Posterior cingulate gyrus (tissue), 11 donors: Measurements from ENCODE around the gene PHKB.
A peak's percentile ranks its signal among the peaks of the same experiment; 100 is the strongest.
"Not testable (repeated sequence)": the region's sequence is repeated elsewhere in the genome, so short reads cannot be mapped to it uniquely, and the experiment has no call there.

ENCODE experiments used
- DNase-seq, 10 donors: peaks; one replicate each; pipeline versions ENCODE4 v3.0.0 to v3.0.0-alpha.2; 2020 to 2021; ENCODE audit warnings: mixed read lengths in 3 of 10
- intact Hi-C: fragments of 100-400 bp; cut with DNase I; formaldehyde crosslinking; loops from one replicate; pipeline ENCODE4 v1.15.1; 2023

The PHKB gene

DNA sequence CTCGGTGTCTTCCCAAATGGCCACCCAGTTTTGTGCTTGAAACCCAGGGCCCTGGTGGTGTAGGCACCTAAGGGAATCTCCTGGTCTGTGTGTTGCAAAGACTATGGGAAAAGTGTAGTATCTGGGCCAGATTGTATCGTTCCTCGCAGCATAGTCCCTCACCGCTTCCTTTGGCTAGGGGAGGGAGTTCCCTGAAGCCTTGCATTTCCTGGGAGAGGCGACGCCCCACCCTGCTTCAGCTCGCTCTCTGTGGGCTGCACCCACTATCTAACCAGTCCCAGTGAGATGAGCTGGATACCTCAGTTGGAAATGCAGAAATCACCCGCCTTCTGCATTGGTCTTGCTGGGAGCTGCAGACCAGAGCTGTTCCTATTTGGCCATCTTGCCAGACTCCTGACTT lies 93.5 kb downstream of the PHKB start:
- DNase-seq, intact Hi-C loops: not testable (repeated sequence)

DNA sequence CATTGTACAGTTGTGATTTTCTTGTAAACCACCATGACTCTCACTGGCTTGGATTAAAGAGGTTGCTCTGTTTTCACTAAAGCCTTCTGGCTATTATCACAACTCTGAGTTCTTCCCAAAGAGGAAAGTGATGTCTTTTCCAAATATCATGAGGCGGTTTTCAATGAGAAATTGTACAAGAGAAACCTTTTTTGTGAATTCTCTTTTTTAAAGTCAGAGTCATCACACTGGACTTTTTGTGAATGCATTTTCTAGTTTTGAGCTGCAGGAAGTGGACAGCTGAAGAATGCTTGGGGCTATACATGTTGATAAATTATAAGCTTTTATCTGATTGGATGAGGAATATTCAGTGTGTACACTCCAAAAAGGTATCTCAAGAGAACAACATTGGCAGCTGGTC lies 100.2 kb downstream of the PHKB start:
- DNase-seq, result no peak
- intact Hi-C loops, result no loop called here

DNA sequence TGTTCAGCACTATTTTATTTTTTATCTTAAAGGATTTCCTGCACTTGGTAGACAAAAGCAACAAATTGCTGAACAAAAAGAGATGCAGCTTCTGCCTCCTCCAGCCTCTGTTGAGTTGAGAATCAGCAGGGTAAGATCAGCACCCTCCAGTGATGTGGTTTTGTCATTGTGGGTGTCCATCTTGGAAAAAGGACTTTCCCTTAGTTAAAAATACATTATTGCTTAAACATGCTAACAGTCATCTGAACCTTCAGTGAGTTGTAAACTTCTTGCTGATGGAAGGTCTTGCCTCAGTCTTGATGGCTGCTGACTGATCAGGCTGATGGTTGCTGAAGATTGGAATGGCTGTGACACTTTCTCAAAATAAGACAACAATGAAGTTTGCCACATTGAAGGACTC lies 101.2 kb downstream of the PHKB start:
- intact Hi-C loops, result no loop called here
- DNase-seq, result no peak

DNA sequence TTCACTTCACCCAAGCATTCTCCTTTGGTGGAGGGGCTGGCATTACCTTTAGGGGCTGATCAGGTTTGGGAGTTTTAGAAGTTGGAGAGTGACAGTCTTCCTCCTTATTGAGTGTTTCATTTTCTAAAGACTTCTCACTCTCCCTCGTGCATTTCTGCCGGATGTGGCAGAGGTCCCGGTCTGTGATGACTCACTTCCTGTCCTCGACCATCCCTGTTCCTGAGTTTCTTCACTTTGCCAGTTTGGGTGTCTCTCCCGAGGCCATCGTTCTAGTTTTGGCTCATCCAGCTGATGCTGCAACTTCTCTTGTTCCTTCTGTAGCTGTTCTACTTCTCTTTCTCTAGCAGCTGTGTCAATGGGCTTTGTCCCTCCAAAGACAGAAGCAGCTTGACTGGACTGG lies 104.3 kb downstream of the PHKB start:
- intact Hi-C loops, result no loop called here
- peak in 4 of 10 donors; percentile 8 to 83 (median 29) for DNase-seq

DNA sequence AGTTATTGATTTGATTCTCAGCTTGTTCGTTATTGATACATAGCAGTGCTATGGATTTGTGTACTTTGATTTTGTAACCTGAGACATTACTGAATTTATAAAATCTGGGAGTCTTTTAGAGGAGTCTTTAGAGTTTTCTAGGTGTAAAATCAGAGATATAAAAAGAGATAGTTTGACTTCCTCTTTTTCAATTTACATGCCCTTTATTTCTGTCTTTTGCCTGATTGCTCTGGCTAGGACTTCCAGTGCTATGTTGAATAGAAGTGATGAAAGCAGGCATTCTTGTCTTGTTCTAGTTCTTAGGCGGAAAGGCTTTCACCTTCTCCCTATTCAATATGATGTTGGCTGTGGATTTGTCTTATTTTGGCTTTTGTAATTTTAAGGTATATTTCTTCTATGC lies 106.2 kb downstream of the PHKB start:
- intact Hi-C loops, result no loop called here
- DNase-seq, result no peak

DNA sequence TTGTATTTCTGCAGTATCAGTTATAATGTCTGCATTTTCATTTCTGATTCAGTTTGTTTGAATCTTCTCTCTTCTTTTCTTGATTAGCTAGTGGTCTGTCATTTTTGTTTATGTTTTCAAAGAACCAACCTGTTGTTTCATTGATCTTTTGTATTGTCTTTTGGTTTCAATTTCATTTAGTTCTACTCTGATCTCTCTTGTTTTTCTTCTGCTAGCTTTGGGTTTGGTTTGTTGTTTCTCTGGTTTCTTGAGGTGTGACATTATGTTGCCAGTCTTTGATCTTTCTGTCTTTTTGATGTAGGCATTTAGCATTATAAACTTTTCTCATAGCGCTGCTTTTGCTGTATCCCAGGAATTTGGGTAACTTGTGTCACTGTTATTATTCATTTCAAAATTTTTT lies 107.2 kb downstream of the PHKB start:
- DNase-seq, result no peak
- intact Hi-C loops, result no loop called here

DNA sequence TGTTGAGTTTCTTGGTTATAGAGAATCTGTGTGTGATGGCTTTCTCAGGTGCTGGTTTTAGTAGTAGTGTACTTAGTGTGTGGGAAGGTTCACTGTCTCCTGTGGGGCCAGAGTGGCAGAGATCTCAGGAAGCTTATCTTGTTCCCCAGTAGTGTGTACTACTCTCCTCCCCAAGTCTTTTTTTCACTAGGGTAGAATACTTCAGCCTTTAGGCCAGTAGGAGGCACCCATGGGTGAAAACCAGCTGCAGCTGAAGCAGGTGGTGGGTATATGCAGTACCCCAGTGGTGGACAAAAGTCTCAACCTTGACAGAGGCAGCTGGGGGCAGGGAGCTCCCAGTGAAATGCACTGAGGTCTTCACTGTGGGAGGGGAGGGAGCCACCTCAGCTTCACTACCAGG lies 109.9 kb downstream of the PHKB start:
- intact Hi-C loops, result no loop called here
- peak in 1 of 10 donors; percentile 37 for DNase-seq

DNA sequence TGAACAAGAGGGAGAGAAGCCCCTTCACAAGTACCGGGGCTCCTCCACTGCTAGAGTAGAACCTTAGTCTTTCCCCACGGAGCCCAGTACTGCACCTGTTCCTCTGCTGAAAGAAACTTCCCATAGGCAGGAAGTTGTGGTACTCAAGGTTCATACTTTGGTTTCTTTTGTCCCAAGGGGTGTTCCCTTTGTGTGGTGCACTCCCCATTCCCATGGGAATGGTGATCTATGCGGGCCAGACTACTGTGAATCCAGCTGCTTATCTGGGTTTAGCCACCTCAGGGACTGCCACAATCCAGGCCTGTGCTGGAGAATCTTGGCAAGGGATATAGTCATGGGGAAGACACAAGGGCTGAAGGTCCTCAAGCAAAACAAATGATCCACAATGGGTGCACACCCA lies 110.6 kb downstream of the PHKB start:
- DNase-seq, result no peak
- intact Hi-C loops, result no loop called here

DNA sequence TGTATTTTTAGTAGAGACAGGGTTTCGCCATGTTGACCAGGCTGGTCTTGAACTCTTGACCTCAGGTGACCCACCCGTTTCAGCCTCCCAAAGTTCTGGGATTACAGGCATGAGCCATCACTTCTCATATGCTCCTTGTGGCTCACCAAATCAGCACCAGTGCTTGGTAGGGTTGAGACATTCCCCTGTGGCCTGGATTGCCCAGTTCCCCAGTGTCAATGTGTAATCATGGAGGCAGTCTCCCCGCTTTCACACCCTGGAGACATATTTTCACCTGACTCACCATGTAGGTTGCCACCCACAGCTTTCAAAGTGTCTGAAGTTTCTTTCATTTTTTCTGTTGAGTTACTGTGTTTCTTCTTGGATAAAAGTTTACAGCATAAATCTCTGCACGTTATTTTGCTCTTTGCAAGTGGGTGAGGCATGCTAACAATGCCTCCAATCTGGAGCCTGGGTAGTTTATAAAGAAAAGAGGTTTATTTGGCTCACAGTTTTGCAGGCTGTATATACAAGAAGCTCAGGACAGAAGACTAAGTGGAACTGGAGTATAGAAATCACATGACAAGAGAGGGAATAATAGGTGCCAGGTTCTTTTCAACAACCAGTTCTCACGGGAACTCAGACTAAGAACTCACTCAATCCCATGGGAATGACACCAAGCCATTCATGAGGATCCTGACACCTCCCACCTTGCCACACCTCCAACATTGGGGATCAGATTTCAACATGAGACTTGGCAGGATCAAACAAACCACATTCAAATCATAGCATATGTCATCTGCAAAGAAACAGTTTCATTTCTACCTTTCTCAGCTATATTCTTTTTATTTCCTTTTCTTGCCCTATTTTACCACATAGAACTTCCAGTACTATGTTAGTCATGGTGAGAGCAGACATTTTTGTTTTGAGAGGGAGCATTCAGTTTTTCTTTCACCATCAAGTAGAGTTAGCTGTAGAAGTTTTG lies 113.2 kb downstream of the PHKB start:
- DNase-seq, result no peak
- intact Hi-C loops, result no loop called here

DNA sequence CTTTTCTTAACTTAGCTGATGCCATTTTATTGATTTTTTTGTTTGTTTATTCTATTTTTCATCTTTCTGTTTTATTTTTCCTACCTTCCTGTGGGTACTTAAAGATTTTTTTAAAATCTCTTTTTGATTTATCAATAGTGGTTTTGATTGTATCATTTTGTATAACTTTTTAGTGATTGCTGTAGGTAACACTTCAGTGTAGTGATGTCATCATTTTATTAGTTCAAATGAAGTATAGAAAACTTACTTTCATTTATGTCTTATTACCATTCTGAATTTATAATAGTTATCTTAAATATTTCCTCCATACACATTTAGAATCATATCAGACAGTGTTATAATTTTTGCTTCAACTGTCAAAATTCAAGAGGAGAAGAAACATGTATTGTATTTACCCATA lies 115.9 kb downstream of the PHKB start:
- no peak for DNase-seq
- intact Hi-C loops, result no loop called here

DNA sequence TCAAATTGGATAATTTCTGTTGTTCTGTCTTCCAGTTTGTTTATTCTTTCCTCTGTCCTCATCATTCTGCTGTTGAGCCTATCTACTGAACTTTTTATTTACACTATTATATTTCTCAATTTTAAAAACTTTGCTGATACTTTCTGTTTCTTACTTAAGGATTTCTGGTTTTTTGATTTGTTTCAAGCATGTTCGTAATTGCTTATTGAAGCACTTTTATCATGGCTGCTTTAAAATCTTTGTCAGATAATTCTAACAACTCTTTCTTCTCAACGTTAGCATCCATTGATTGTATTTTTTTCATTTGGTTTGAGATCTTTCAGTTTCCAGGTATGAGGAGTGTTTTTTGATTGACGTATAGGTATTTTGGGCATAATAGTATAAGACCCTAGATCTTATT lies 116.9 kb downstream of the PHKB start:
- no peak for DNase-seq
- intact Hi-C loops, result no loop called here

DNA sequence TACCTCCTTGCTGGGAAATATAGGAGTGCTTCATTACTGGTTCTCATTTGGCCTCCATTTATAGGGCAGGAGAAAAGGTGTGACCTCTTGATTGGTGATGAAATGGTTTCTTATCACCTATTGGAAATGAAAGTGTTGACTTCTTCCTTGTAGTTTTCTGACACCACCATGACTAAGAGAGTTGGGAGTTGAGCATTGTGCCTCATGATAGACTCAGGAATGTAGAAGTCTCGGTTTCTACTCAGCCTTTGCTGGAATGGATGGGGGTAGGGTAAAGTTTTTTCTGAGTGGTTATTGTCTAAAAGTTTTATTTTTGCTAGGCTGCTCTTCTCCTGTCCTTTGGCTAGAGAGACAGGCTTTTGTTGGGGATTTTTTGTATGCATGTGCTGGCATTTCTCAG lies 117.4 kb downstream of the PHKB start:
- no peak for DNase-seq
- intact Hi-C loops, result no loop called here

DNA sequence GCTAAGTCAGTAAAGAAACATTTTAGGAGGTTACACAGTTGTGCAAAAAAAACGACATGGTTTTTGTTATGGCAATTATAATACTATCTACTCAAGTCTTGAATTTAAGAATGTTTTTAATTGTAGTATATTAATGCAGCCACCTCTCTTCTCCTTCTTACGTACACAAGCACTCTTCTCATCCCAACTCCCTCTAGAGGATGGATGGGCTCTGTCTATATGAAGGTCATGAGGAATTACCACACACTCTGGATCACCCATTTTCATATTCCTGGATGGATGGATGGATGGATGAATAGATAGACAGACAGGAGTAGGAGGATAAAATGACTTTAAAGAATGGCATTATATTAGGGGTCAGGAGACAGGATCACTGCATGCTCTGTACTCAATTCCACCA lies 120.0 kb downstream of the PHKB start:
- intact Hi-C loops, result no loop called here
- no peak for DNase-seq

DNA sequence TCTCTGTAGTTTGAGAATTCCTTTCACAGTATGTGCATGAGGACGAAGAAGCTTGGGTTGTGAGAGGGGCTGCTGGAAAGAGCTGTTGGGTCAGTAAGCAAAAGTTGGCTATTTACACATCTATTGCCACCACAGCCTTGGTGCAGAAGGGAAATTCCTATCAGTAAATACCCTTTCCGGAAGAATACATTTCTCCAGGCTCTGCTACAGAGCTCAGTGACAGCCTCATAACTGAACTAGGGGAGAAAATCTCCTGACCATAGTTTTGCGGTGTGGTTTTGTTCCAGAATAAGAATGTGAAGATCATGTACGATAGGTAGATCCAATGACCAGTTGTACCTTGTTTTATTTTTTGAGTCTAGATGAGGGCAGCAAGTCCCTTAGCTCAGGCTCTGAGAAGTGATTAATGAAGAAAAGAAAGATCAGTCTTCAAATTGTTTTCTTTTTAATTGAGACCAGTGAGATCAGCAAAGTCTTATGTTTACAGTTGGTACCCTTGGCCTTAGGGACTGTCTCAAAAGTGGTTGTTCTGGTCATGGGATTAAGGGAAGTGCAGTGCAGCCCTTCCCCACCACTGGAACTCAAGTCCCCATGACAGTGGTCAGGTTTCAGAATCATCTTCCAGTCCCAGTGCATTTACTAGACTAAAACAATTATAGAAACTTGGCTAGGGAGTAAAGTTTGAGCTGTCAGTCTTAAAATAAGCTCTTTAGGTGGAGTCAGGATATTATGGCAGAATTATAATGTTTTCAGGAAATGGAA lies 123.5 kb downstream of the PHKB start:
- no peak for DNase-seq
- intact Hi-C loops, result no loop called here

DNA sequence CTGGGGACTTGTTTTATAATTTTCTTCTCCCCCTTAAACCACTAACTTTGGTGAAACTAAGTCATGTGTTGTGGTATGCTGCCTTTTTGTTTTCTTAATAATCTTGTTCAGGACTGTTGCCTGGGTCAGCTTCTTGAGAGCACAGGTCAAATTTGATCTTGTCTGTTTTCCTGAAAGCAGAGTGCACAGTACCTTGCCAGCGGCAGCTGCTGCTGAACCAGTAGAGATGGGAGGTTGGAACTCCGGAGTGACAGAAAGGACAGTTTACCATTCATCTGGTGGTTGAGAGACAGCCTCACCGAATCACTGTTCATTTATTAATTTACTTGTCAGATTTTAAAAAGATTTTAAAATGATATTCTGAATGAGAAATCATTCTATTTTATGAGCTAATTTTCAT lies 125.0 kb downstream of the PHKB start:
- intact Hi-C loops, result no loop called here
- DNase-seq, result no peak

DNA sequence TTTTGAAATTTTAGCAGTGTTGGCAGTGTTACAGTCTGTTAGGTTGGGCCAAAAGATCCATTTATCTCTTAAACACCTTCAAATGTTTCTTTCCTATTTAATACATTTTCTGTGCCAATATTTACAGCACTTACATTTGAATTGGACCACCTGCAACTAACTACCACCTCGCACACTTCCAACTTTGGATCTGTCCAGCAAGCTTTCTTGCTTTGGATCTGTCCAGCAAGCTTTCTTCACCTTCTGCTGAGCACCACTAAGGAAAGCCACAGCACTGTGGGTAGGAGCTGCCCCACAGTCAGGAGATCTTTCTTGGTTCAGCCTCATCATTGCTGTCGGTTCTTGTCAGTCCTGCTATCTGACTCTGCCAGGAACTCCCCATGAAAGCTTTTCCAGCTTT lies 129.3 kb downstream of the PHKB start:
- intact Hi-C loops, result no loop called here
- no peak for DNase-seq

DNA sequence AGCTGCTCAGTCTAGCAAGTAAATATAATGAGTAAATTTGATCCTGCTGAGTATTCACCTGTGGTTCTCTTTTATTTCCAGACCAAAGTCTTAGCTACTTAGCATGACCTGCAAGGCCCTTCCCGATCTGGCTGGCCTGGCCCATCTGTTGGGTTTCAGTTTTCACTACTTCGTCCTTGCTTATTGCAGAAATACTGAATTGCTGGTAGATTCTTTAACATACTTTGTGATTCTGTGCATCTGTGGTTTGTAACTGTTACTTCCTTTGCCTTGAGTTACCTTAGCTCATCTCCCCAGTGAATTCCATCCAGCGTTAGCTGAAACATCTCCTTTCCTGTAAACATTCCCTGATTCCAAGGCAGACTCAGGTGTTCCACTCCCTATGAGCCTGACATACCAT lies 131.1 kb downstream of the PHKB start:
- DNase-seq, result no peak
- intact Hi-C loops, result no loop called here

DNA sequence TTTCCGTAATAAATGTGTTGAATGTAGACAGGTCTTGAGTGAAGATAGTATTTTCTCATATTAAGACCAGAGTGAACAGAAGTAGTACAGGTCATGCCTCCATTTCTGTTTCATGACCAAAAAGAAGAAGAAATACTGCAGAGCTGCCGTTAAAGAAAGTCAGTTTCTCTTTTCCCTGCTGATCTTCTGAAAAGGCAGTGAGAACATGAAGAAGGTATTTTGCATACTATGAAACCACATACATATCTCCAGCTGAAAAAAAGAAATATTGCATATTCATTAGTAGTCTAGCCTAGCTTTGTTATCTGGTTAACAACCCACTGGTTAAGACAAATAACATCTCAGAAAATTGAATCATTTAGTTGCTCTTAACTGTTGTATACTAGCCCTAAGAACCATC lies 138.4 kb downstream of the PHKB start:
- DNase-seq, result no peak
- intact Hi-C loops, result no loop called here

DNA sequence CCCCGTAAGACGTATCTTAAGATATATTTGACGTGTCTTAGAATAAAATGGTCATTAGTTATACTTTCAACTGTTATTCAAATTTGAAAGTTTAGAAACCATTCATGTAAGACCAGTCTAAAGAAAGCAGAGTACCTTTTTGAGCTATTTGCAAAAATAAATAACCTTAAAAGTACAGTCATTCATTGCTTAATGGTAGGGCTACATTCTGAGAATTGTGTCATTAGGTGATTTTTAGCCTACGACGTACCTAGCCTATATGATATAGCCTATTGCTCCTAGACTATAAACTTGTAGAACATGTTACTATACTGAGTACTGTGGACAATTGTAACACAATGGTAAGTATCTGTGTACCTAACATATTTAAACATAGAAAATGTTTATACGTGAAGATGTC lies 139.2 kb downstream of the PHKB start:
- intact Hi-C loops, result no loop called here
- DNase-seq, result no peak

DNA sequence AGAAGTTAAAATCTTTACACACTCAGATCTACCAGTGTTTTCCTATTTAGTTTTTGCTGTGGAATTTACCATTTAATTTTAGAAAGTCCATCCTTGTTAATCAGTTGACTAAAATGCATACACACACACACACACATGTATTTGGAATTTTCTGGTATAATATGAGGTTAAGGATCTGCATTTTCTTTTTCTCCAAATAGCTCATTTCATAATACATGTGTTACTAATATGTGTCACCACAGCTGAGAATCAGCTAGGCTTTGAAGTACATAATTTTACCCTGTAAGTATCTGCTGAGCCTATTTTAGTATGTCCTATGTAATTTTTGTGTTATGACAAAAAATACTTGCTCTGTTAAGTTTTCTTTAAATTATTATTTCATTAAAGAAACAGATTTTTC lies 143.2 kb downstream of the PHKB start:
- DNase-seq, result no peak
- intact Hi-C loops, result no loop called here

DNA sequence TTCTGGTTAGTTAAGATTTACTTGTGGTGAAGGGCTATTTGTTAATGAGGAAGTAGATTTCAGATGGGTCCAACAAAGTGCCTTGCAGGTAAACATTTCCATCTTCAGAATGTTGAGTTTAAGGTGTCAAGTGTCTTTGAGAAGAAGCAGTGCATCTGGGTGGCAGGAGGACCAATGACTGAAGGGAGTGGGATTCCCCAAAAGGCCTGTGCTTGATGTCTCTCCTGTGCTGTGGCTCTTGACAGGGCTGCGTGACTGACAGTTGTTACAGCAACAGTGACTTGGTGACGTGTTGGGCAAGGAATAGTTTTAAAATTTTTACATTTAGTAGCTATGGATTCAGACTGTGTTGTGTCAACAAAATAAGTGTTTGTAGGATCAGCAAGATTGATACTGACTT lies 149.9 kb downstream of the PHKB start:
- intact Hi-C loops, result no loop called here
- no peak for DNase-seq
